Panc1 (cell line): Measurements from ENCODE around the gene MAS1L. TPM values are rescaled to one million over a fixed set of nuclear protein-coding genes. Genes with fewer than 3 reads are reported as not detected.

ENCODE experiments used
- ATAC-seq: fragments of 200-7000 bp; cut with Tn5 transposase; 2 replicates; pipeline ENCODE4 v1.9.1; 2020; ENCODE audit warnings: mild to moderate bottlenecking, moderate library complexity
- BruUV-seq: library from RNA; stranded (reverse); fragments of 400-500 nt; replicated peaks from 2 replicates; lab custom pipeline; 2021; lab: Mats Ljungman, UMichigan
- CTCF ChIA-PET: fragments of 300-600 bp; sonication (Branson Sonifier 250); formaldehyde crosslinking; loops from one replicate; lab custom pipeline; 2022; ENCODE audit warnings: antibody characterized with exemption; lab: Charles Lee
- POLR2A ChIA-PET: fragments of 300-600 bp; sonication (Branson Sonifier 250); formaldehyde crosslinking; loops from one replicate; lab custom pipeline; 2022; ENCODE audit warnings: antibody characterized with exemption; lab: Charles Lee
- DNase-seq: peaks from one replicate; pipeline ENCODE4 v3.0.0-alpha.2; 2010; ENCODE audit warnings: low read depth, low spot score
- H3K27ac ChIP-seq: 2 replicates; pipeline ENCODE4 v1.5.1; 2011; ENCODE audit warnings: mild to moderate bottlenecking, low read length, inconsistent platforms
- H3K27me3 ChIP-seq: fragments of 200-500 bp; sonication (Bioruptor generic); 2 replicates; pipeline ENCODE4 v1.6.0; 2014; ENCODE audit warnings: low read length, inconsistent platforms; ENCODE audit not compliant: control insufficient read depth, insufficient read depth
- H3K36me3 ChIP-seq: fragments of 200-500 bp; sonication (Bioruptor generic); 2 replicates; pipeline ENCODE4 v1.5.1; 2014; ENCODE audit warnings: inconsistent platforms, mild to moderate bottlenecking, low read length, moderate library complexity; ENCODE audit not compliant: control insufficient read depth, insufficient read depth
- H3K4me1 ChIP-seq: 2 replicates; pipeline ENCODE4 v1.5.1; 2011; ENCODE audit warnings: inconsistent platforms, mild to moderate bottlenecking, low read length, moderate library complexity; ENCODE audit not compliant: control insufficient read depth, insufficient read depth
- H3K4me3 ChIP-seq, 2 experiments: 2 replicates each; pipeline ENCODE4 v1.5.1; 2011 to 2012; ENCODE audit warnings: low read depth in 2 of 2, low read length in 2 of 2, mild to moderate bottlenecking in 2 of 2, inconsistent platforms in 1 of 2, moderate library complexity in 1 of 2
- H3K9me3 ChIP-seq: fragments of 200-500 bp; sonication (Bioruptor generic); 2 replicates; pipeline ENCODE4 v1.5.1; 2014; ENCODE audit warnings: low read depth, mild to moderate bottlenecking, inconsistent platforms, low read length, moderate library complexity; ENCODE audit not compliant: control insufficient read depth, insufficient read depth
- POLR2AphosphoS5 ChIP-seq: IDR thresholded peaks from 2 replicates; pipeline ENCODE4 v1.6.1; 2012; ENCODE audit warnings: mild to moderate bottlenecking, low read depth, low read length, moderate library complexity
- SIN3A ChIP-seq: IDR thresholded peaks from 2 replicates; pipeline ENCODE4 v1.6.1; 2012; ENCODE audit warnings: low read depth, mild to moderate bottlenecking, low read length, moderate library complexity, borderline replicate concordance; ENCODE audit not compliant: insufficient read depth
- TCF7L2 ChIP-seq: IDR thresholded peaks from 2 replicates; pipeline ENCODE4 v1.6.1; 2011; ENCODE audit warnings: mild to moderate bottlenecking, low read depth, low read length, inconsistent platforms
- in situ Hi-C: cut with HindIII; loops from 2 replicates; pipeline ENCODE4 v1.10.0; 2016; ENCODE audit warnings: low sequenced_read_pairs, low pct_unique_long_range_greater_than_20kb
- intact Hi-C: fragments of 100-400 bp; cut with micrococcal nuclease; formaldehyde crosslinking; loops from one replicate; pipeline ENCODE4 v1.10.0; 2022; ENCODE audit not compliant: unreplicated experiment
- total RNA-seq: library from RNA; stranded (reverse); gene quantifications from one replicate; pipeline ENCODE4 v1.2.1, GENCODE V29; 2021; ENCODE audit not compliant: unreplicated experiment
- TF ChIP-seq, protein P1 (sequence below), 2 experiments: IDR thresholded peaks; 2 replicates each; pipeline ENCODE4 v1.6.1; 2011 to 2012; ENCODE audit warnings: low read depth in 2 of 2, control low read depth in 1 of 2, low read length in 1 of 2, mild to moderate bottlenecking in 1 of 2, moderate library complexity in 1 of 2; ENCODE audit not compliant: insufficient read depth in 1 of 2
- TF ChIP-seq, protein P2 (sequence below): fragments of 450-650 bp; IDR thresholded peaks from 2 replicates; pipeline ENCODE4 v1.5.1; 2017; ENCODE audit warnings: mild to moderate bottlenecking

The MAS1L gene
- total RNA-seq, 1 experiment from 2014 or later, result not detected

DNA sequence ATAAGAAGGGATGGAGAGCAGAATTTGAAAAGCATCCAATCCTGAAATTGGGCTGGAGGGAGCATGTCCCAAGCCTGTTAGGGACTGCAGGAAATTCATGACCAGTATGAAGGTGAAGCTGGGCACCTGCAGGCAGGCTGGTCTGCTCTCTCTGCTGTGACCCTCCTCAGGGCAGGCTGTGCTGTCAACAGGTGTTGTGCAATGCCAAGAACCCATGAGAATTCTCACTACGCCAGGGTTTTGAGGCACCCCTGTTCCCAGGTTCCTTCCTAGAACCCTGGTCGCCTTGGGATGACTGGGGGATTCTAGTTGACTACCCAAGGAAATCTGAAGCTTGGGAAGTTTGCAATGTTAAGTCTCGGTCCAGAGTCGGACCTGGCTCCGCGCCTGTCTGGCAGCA lies 13.3 kb upstream of the MAS1L start:
- H3K9me3 ChIP-seq, result no peaks in the 10 kb centered on the region
- no TSS peak for BruUV-seq
- intact Hi-C loops, result no loop called here
- CTCF ChIA-PET, result no interaction called here
- no peak for TF ChIP-seq TCF7L2
- TF ChIP-seq SIN3A, result no peak
- TF ChIP-seq, protein P1, sequence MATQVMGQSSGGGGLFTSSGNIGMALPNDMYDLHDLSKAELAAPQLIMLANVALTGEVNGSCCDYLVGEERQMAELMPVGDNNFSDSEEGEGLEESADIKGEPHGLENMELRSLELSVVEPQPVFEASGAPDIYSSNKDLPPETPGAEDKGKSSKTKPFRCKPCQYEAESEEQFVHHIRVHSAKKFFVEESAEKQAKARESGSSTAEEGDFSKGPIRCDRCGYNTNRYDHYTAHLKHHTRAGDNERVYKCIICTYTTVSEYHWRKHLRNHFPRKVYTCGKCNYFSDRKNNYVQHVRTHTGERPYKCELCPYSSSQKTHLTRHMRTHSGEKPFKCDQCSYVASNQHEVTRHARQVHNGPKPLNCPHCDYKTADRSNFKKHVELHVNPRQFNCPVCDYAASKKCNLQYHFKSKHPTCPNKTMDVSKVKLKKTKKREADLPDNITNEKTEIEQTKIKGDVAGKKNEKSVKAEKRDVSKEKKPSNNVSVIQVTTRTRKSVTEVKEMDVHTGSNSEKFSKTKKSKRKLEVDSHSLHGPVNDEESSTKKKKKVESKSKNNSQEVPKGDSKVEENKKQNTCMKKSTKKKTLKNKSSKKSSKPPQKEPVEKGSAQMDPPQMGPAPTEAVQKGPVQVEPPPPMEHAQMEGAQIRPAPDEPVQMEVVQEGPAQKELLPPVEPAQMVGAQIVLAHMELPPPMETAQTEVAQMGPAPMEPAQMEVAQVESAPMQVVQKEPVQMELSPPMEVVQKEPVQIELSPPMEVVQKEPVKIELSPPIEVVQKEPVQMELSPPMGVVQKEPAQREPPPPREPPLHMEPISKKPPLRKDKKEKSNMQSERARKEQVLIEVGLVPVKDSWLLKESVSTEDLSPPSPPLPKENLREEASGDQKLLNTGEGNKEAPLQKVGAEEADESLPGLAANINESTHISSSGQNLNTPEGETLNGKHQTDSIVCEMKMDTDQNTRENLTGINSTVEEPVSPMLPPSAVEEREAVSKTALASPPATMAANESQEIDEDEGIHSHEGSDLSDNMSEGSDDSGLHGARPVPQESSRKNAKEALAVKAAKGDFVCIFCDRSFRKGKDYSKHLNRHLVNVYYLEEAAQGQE (IDR thresholded peaks at IDR 0.05; ENCODE audit: insufficient read depth in 1 of 2, low read depth in 2 of 2, low read length in 1 of 2), result no peak
- TF ChIP-seq POLR2AphosphoS5, result no peak
- TF ChIP-seq, protein P2, sequence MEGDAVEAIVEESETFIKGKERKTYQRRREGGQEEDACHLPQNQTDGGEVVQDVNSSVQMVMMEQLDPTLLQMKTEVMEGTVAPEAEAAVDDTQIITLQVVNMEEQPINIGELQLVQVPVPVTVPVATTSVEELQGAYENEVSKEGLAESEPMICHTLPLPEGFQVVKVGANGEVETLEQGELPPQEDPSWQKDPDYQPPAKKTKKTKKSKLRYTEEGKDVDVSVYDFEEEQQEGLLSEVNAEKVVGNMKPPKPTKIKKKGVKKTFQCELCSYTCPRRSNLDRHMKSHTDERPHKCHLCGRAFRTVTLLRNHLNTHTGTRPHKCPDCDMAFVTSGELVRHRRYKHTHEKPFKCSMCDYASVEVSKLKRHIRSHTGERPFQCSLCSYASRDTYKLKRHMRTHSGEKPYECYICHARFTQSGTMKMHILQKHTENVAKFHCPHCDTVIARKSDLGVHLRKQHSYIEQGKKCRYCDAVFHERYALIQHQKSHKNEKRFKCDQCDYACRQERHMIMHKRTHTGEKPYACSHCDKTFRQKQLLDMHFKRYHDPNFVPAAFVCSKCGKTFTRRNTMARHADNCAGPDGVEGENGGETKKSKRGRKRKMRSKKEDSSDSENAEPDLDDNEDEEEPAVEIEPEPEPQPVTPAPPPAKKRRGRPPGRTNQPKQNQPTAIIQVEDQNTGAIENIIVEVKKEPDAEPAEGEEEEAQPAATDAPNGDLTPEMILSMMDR, result no peak
- no peak for ATAC-seq
- no peaks in the 10 kb centered on the region; the same call in 1 of the 2 replicates for H3K27me3 ChIP-seq
- H3K4me3 ChIP-seq, result no peak overlapping the region
- H3K36me3 ChIP-seq, result no peaks in the 10 kb centered on the region
- no peak for DNase-seq
- H3K27ac ChIP-seq, result no peak overlapping the region
- H3K4me1 ChIP-seq, result no peaks in the 10 kb centered on the region
- in situ Hi-C loops, result no loop called here
- POLR2A ChIA-PET, result no interaction called here

DNA sequence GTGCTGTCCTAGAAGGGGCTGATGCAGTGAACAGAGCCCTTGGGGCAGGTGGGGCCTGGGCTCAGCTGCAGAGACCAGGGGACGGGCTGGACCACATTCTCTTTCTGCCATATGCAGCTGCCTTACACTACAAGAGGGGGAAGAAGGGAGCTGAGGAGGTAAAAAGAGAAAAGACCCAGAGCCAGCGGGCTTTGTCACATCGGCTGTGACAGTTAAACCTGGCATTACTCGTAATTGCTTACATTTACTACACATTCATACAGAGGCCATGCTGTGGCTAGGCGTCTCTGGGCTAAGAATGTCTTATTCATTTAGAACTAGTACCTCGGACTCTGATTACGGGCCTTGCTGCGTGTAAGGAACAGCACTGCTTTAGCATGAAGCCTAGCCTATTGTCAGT lies 12.8 kb upstream of the MAS1L start:
- POLR2A ChIA-PET, result no interaction called here
- TF ChIP-seq SIN3A (no peak), TCF7L2 (no peak), POLR2AphosphoS5 (no peak)
- TF ChIP-seq, protein P2, result no peak
- TF ChIP-seq, protein P1 (IDR thresholded peaks at IDR 0.05; ENCODE audit: insufficient read depth in 1 of 2, low read depth in 2 of 2, low read length in 1 of 2), result no peak
- BruUV-seq, result no TSS peak
- Histone ChIP-seq H3K4me1 (no peaks in the 10 kb centered on the region), H3K27ac (no peak overlapping the region), H3K36me3 (no peaks in the 10 kb centered on the region), H3K27me3 (no peaks in the 10 kb centered on the region; the same call in 1 of the 2 replicates), H3K9me3 (no peaks in the 10 kb centered on the region), H3K4me3 (no peak overlapping the region)
- in situ Hi-C loops (no loop called here), intact Hi-C loops (no loop called here)
- CTCF ChIA-PET, result no interaction called here
- DNase-seq (no peak), ATAC-seq (no peak)
